Activated gamma-delta T cell treated with anti-CD3 and anti-CD28 coated beads, Interleukin-2, amount 50 U/mL, for 16 hours (primary cell): ENCODE measurements around the gene TP53I11.

Source experiments
- DNase-seq: peaks from one replicate; pipeline ENCODE4 v3.0.0-alpha.2; 2020; ENCODE audit warnings: low read depth

TP53I11 gene, protein sequence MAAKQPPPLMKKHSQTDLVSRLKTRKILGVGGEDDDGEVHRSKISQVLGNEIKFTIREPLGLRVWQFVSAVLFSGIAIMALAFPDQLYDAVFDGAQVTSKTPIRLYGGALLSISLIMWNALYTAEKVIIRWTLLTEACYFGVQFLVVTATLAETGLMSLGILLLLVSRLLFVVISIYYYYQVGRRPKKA

GRCh38 chr11:44950625-44951476 lies at the start of gene TP53I11:
Gene TP53I11 (minus strand): TSS chr11:44950883. CDS start chr11:44938335, 12,548 bp downstream.
- DNase-seq: peak; percentile 57

- no peak for DNase-seq
Measured at GRCh38 chr11:44999068-44999467, 48.4 kb upstream of the TP53I11 start.

DNA sequence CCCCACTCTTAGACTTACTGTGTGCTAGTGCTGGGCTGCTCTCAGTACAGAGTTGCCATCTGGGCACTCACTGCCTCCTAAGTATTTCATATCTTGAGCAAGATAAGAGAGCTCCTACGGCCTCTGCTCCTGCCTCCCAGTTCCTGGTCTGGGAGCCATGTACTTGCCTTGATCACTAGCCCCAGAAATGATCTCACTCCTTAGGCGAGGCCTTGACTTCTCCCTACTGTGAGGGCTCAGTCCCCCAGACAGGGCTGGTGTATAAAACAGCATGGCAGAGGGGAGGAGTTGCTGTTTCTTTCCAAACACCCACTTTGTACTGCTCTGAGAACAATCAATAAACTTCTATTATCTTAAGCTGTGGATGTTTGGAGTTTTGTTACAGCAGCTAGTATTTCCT lies 47.4 kb upstream of the TP53I11 start:
- DNase-seq: no peak

DNA sequence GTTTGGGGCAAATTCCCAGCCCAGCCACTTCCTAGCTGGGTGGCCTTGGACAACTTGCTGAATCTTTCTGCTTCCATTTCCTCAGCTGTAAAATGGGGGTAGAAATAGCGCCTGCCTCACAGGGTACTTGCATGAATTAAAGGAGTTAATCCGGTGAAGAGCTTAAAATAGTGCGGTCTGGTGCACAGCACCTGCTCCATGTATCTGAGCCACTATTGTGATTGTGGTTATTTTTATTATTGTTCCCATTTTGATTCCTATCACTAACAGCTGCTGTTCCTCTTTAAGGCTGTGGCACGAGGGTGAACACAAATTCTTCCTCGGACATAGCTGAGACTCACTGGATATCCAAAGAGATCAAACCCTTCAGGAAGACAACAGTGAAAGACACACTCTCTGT lies 46.9 kb upstream of the TP53I11 start:
- DNase-seq: no peak

GRCh38 chr11:44994753-44995152 lies 44.1 kb upstream of the TP53I11 start:
- no peak for DNase-seq

DNA sequence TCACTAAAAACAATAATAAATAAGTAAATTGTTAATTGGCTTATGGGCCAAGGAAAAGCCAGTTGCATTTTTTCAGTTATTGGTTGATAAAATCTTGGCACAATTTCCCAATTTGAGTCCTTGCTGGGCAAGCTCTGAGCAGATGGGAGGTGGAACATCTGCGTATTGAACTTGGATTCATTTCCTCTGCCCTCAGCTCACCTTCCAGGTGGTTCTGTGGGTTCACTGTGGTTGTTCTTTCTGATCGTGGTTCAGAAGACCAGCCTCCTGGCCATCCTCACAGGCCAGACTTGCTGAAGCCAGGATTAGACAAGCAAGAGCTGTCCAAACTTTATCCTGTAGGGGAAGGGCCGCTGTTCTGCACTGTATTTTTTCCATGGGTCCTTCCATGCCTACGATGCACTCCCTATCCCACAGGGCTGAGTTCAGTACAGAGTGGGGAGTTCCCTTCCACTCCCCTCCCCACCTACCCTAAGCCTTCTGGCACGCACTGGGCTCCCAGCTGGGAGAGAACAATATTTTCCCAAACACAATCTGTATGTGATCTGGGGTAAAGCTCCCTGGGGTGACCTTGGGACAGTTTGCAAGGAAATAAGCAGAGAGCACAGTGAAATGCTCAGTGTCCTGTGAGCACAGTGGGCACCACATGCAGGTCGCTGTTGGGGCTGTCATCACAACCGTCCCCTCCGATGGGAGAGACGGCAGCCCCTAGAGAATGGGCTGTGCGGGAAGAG lies 43.5 kb upstream of the TP53I11 start:
- no peak for DNase-seq

DNA sequence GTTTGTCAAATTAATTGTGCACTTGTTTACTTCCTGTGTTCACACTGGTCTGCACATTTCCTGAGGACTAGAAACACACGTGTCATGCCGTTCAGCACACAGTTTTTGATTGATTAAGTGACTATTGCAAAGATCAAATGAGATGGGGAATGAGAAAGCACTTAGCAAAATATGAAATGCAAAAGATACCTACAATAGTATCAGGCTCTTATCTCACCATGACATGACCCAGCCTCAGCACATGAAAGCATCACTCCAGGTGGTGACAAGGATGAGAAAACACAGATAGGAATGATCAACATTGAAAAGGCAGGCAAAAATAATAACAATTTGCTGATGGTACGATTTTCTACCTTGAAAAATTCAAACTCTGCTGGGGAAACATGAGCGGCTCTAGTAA lies 42.1 kb upstream of the TP53I11 start:
- no peak for DNase-seq

GRCh38 chr11:44992181-44992582 lies 41.5 kb upstream of the TP53I11 start:
- no peak for DNase-seq

DNA sequence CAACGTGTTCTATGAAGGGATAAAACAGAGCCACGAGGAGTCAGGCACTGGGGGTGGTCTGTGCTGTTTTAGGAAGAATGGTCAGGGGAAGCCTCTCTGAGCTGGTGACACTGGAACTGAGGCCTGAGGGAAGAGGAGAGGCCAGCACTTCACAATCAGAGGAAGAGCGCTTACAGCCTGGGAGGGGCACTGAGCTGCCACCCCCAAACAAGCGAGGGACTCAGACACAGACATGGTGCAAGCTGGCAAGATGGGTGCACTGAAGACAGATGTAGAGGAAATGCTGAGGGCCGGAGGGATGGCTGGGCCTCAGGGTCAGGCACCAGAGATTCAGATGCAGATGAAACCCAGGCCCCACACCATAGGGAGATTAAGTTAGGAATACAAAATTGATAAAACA lies 40.0 kb upstream of the TP53I11 start:
- DNase-seq: no peak

- no peak for DNase-seq
Measured at GRCh38 chr11:44989831-44990566, 39.3 kb upstream of the TP53I11 start.

- DNase-seq: no peak
Measured at GRCh38 chr11:44988981-44989635, 38.4 kb upstream of the TP53I11 start.

DNA sequence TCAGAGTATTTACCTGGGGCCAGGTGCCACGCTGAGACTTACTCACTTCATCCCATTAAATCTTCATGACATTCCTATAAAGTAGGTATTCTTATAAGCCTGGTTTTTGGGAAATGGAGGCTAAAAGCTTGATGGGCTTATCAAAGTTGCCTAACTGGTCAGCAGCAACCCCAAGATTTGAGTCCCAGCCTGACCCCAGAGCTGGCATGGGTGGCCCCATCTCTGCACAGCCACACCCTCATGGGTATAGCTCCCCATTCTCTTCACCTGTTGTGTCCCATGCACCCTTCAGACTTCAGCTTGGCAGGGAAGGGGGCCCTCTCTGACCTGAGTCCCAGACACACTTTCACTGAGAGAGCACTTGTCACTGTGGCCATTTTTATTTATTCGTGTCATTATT lies 37.4 kb upstream of the TP53I11 start:
- DNase-seq: no peak

DNA sequence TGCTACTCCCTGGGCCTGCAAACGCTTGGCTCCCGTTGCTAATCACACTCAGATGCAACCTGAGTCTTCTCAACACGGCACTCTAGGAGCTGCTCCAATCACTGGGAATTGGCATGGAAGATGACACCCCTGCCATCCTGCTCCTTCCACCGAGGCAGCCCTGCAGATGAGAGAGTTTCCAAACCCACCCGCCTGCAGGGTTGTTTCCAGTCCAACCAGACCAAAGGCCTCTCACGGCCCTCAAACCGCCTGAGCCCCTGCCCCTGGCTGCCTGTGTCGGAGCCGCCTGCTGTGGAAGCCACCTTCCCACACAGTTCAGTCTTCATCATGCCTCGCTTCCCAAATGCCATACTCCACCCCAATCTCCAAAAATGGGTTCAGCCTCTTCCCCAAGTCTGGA lies 36.8 kb upstream of the TP53I11 start:
- DNase-seq: no peak

- DNase-seq: no peak
Measured at GRCh38 chr11:44986315-44986714, 35.6 kb upstream of the TP53I11 start.

- DNase-seq: no peak
Measured at GRCh38 chr11:44985721-44986120, 35.0 kb upstream of the TP53I11 start.

GRCh38 chr11:44983786-44984185 lies 33.1 kb upstream of the TP53I11 start:
- DNase-seq: no peak

- DNase-seq: no peak
Measured at GRCh38 chr11:44982496-44983062, 31.9 kb upstream of the TP53I11 start.

GRCh38 chr11:44980533-44981427 lies 30.1 kb upstream of the TP53I11 start:
- no peak for DNase-seq

- no peak for DNase-seq
Measured at GRCh38 chr11:44979543-44980399, 29.1 kb upstream of the TP53I11 start.
